ENCODE measurements around the gene CLCNKB. TPM values are rescaled to one million over a fixed set of nuclear protein-coding genes. Genes with fewer than 3 reads are reported as not detected.

CLCNKB gene
- total RNA-seq, 1 donor: 0.36 TPM

GRCh38 chr1:16017461-16018303 lies 25.9 kb upstream of the CLCNKB start, which contains the start of gene HSPB7:
Gene HSPB7, minus strand, starts transcription at chr1:16018043. Its CDS starts 80 bp downstream, at chr1:16017963.
- Histone ChIP-seq H3K4me3 (ENCODE audit: insufficient read depth, low read length) (peak within 1 kb of the TSS; percentile 71), H2AFZ (ENCODE audit: low read length) (peak within 1 kb of the TSS; percentile 81), H4K20me1 (ENCODE audit: insufficient read depth, low read length) (no peaks in the 10 kb centered on the region), H3K36me3 (ENCODE audit: insufficient read depth, low read length) (no peaks in the 10 kb centered on the region), H3K79me2 (ENCODE audit: insufficient read depth, low read length) (peaks cover 10% of the 10 kb centered on the region), H3K27ac (ENCODE audit: low read depth, low read length) (peak within 1 kb of the TSS; percentile 97), H3K4me2 (ENCODE audit: insufficient read depth, low read length) (peak within 1 kb of the TSS; percentile 84), H3K4me1 (ENCODE audit: insufficient read depth, low read length) (peaks cover 58% of the 10 kb centered on the region), H3K9me3 (ENCODE audit: low read depth, low read length) (no peaks in the 10 kb centered on the region), H3K27me3 (ENCODE audit: insufficient read depth, low read length) (no peaks in the 10 kb centered on the region)
- DNase-seq (ENCODE audit: insufficient read length, low spot score, missing footprints): peak; percentile 98
- TF ChIP-seq CTCF (IDR thresholded peaks at IDR 0.05; ENCODE audit: extremely low read depth, low read depth, low read length): no peak

- Histone ChIP-seq H3K9me3 (ENCODE audit: low read depth, low read length) (no peaks in the 10 kb centered on the region), H2AFZ (ENCODE audit: low read length) (peak overlapping the region; percentile 78), H3K4me1 (ENCODE audit: insufficient read depth, low read length) (peaks cover 58% of the 10 kb centered on the region), H3K36me3 (ENCODE audit: insufficient read depth, low read length) (no peaks in the 10 kb centered on the region), H3K27me3 (ENCODE audit: insufficient read depth, low read length) (no peaks in the 10 kb centered on the region), H4K20me1 (ENCODE audit: insufficient read depth, low read length) (no peaks in the 10 kb centered on the region), H3K4me3 (ENCODE audit: insufficient read depth, low read length) (peak overlapping the region; percentile 71), H3K4me2 (ENCODE audit: insufficient read depth, low read length) (peak overlapping the region; percentile 84), H3K27ac (ENCODE audit: low read depth, low read length) (peak overlapping the region; percentile 97), H3K79me2 (ENCODE audit: insufficient read depth, low read length) (peaks cover 10% of the 10 kb centered on the region)
- DNase-seq (ENCODE audit: insufficient read length, low spot score, missing footprints): no peak
- TF ChIP-seq CTCF (IDR thresholded peaks at IDR 0.05; ENCODE audit: extremely low read depth, low read depth, low read length): no peak
Observed at GRCh38 chr1:16018308-16018707, 25.3 kb upstream of the CLCNKB start.

- Histone ChIP-seq H3K4me3 (ENCODE audit: insufficient read depth, low read length) (no peak overlapping the region), H3K79me2 (ENCODE audit: insufficient read depth, low read length) (peaks cover 10% of the 10 kb centered on the region), H3K27me3 (ENCODE audit: insufficient read depth, low read length) (no peaks in the 10 kb centered on the region), H3K4me1 (ENCODE audit: insufficient read depth, low read length) (peaks cover 53% of the 10 kb centered on the region), H3K36me3 (ENCODE audit: insufficient read depth, low read length) (no peaks in the 10 kb centered on the region), H4K20me1 (ENCODE audit: insufficient read depth, low read length) (no peaks in the 10 kb centered on the region), H2AFZ (ENCODE audit: low read length) (no peak overlapping the region), H3K4me2 (ENCODE audit: insufficient read depth, low read length) (peak overlapping the region; percentile 84), H3K9me3 (ENCODE audit: low read depth, low read length) (no peaks in the 10 kb centered on the region), H3K27ac (ENCODE audit: low read depth, low read length) (peak overlapping the region; percentile 97)
- no peak for TF ChIP-seq CTCF (IDR thresholded peaks at IDR 0.05; ENCODE audit: extremely low read depth, low read depth, low read length)
- DNase-seq (ENCODE audit: insufficient read length, low spot score, missing footprints): peak; percentile 72
Observed at GRCh38 chr1:16018749-16019643, 24.6 kb upstream of the CLCNKB start.

All from osteoblast (primary cell).